ENCODE measurements around the gene PTPN1.

- TF ChIP-seq CTCF (conservative IDR thresholded peaks at IDR 0.05; ENCODE audit: low read length) (no peak), EZH2phosphoT487 (IDR thresholded peaks at IDR 0.05; ENCODE audit: borderline replicate concordance, low read depth, low read length) (no peak)
Measured at GRCh38 chr20:50628332-50628731, 118.1 kb downstream of the PTPN1 start.
